IMR-90 (cell line): ENCODE data around the gene GLRX5.

ENCODE experiments used
- BHLHE40 ChIP-seq: fragments of 150-350 bp; IDR thresholded peaks from 2 replicates; pipeline ENCODE4 v1.6.1; 2016; ENCODE audit warnings: mild to moderate bottlenecking, low read depth, low read length
- CEBPB ChIP-seq: IDR thresholded peaks from 2 replicates; pipeline ENCODE4 v1.6.1; 2012; ENCODE audit warnings: low read depth, low read length, improper control_type of control experiment
- CHD1 ChIP-seq: IDR thresholded peaks from 2 replicates; pipeline ENCODE4 v1.6.1; 2012; ENCODE audit warnings: low read depth, low read length, improper control_type of control experiment
- MXI1 ChIP-seq: IDR thresholded peaks from 2 replicates; pipeline ENCODE4 v1.6.1; 2012; ENCODE audit warnings: low read depth, mild to moderate bottlenecking, low read length, moderate library complexity, borderline replicate concordance
- POLR2A ChIP-seq: IDR thresholded peaks from 2 replicates; pipeline ENCODE4 v1.6.1; 2012; ENCODE audit warnings: mild to moderate bottlenecking, low read depth, low read length
- RAD21 ChIP-seq: IDR thresholded peaks from 2 replicates; pipeline ENCODE4 v1.6.1; 2012; ENCODE audit warnings: low read length, improper control_type of control experiment
- RFX5 ChIP-seq: IDR thresholded peaks from 2 replicates; pipeline ENCODE4 v1.8.0; 2012; ENCODE audit warnings: low read depth, mild to moderate bottlenecking, low read length, moderate library complexity
- SMC3 ChIP-seq: fragments of 150-350 bp; IDR thresholded peaks from 2 replicates; pipeline ENCODE4 v1.6.1; 2016; ENCODE audit warnings: low read depth, mild to moderate bottlenecking, antibody characterized with exemption, low read length, moderate library complexity
- TF ChIP-seq, protein P1 (sequence below): conservative IDR thresholded peaks from 2 replicates; pipeline ENCODE4 v1.5.1; 2012; ENCODE audit warnings: mild to moderate bottlenecking, low read depth, low read length, improper control_type of control experiment

DNA sequence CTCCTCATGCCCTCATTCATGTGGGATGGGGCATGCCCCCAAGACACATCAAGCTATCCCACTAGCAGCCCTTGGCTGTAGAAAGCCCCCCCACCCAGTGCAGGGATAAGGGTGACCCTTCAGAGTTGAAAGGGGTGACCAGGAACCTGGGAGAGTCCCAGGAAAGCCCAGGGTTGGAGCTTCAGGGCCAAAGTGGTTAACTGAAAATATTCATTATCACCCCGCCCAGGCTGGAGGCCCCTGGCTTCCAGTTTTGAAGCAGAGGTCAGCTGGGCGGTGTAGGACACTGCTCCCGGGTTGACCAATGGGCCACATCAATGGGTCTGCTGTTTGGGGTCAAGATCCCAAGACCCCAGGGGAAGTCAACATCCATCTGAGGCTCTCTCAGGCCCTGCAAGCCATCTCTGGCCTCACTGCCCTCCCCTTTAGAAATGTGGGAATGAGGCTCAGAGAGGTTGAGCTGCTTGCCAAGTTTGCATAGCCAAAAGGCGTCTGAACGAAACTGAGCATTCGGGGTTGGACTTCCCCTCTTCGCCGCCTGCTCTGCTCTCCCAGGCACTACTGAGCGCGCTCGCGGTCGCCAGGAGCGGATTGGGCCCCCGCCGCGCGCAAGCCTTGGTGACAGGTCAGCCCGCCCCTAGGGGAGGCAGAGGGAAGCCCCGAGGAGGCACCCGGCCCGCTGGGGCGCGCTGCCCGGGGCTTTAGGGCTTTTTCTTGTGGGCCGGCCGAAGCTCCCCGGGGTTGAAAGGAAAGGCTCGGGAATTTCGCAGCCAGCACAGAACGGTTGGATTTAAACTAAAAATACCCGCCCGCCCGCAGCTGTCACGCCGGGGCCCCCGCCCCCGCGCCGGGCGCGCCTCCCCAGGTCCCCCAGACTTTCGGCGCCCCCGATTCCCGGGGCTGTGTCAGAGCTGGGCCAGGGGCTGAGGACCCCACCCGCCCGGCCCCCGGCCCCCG is 19.0 kb upstream of the GLRX5 start:
- TF ChIP-seq BHLHE40, result no peak
- TF ChIP-seq, protein P1, sequence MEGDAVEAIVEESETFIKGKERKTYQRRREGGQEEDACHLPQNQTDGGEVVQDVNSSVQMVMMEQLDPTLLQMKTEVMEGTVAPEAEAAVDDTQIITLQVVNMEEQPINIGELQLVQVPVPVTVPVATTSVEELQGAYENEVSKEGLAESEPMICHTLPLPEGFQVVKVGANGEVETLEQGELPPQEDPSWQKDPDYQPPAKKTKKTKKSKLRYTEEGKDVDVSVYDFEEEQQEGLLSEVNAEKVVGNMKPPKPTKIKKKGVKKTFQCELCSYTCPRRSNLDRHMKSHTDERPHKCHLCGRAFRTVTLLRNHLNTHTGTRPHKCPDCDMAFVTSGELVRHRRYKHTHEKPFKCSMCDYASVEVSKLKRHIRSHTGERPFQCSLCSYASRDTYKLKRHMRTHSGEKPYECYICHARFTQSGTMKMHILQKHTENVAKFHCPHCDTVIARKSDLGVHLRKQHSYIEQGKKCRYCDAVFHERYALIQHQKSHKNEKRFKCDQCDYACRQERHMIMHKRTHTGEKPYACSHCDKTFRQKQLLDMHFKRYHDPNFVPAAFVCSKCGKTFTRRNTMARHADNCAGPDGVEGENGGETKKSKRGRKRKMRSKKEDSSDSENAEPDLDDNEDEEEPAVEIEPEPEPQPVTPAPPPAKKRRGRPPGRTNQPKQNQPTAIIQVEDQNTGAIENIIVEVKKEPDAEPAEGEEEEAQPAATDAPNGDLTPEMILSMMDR, result peak; percentile 34
- no peak for TF ChIP-seq MXI1
- no peak for TF ChIP-seq RAD21
- no peak for TF ChIP-seq CHD1
- 0 out of 2 replicates have a peak, but pooled peaks have one; percentile 8 for TF ChIP-seq SMC3
- no peak for TF ChIP-seq RFX5
- TF ChIP-seq POLR2A, result no peak
- no peak for TF ChIP-seq CEBPB
